IMR-90 (cell line): ENCODE data around the gene PLXDC2. TPM values are rescaled to one million over a fixed set of nuclear protein-coding genes. Genes with fewer than 3 reads are reported as not detected.

ENCODE experiments used
- ATAC-seq: fragments of 200-7000 bp; cut with Tn5 transposase; 2 replicates; pipeline ENCODE4 v1.9.1; 2020; ENCODE audit warnings: low read depth, mild to moderate bottlenecking, moderate library complexity
- BruUV-seq: library from RNA; stranded (reverse); fragments of 400-500 nt; replicated peaks from 2 replicates; lab custom pipeline; 2021; lab: Mats Ljungman, UMichigan
- CTCF ChIA-PET: fragments of 300-600 bp; formaldehyde crosslinking; extraction: SDS; loops from one replicate; lab custom pipeline; 2021; ENCODE audit warnings: antibody characterized with exemption; lab: Yijun Ruan, JAX
- POLR2A ChIA-PET: fragments of 300-600 bp; sonication (Branson Sonifier 250); formaldehyde crosslinking; loops from one replicate; lab custom pipeline; 2022; ENCODE audit warnings: antibody characterized with exemption; ENCODE audit not compliant: unreplicated experiment; lab: Charles Lee
- DNase-seq: peaks from one replicate; pipeline ENCODE4 v3.0.0; 2013
- H2AFZ ChIP-seq: replicated peaks from 2 replicates; pipeline ENCODE3; 2013; ENCODE audit warnings: low read length, mild to moderate bottlenecking; ENCODE audit not compliant: poor library complexity
- H2AK5ac ChIP-seq: 2 replicates; pipeline ENCODE4 v1.6.1; 2013; ENCODE audit warnings: low read depth, low read length, inconsistent platforms
- H2AK9ac ChIP-seq: replicated peaks from 2 replicates; pipeline ENCODE3; 2013; ENCODE audit warnings: mild to moderate bottlenecking, low read depth, low read length, moderate library complexity; ENCODE audit not compliant: poor library complexity
- H2BK120ac ChIP-seq: 2 replicates; pipeline ENCODE4 v1.6.1; 2013; ENCODE audit warnings: low read depth, low read length, inconsistent platforms
- H2BK15ac ChIP-seq: 3 replicates; pipeline ENCODE4 v1.6.1; 2013; ENCODE audit warnings: low read depth, low read length, inconsistent platforms
- H2BK20ac ChIP-seq: 2 replicates; pipeline ENCODE4 v1.6.1; 2013; ENCODE audit warnings: low read depth, mild to moderate bottlenecking, inconsistent platforms, low read length, moderate library complexity
- H2BK5ac ChIP-seq: 2 replicates; pipeline ENCODE4 v1.6.1; 2013; ENCODE audit warnings: mild to moderate bottlenecking, low read depth, low read length, inconsistent platforms; ENCODE audit not compliant: poor library complexity, severe bottlenecking
- H3K14ac ChIP-seq: replicated peaks from 2 replicates; pipeline ENCODE4 v1.6.1; 2013; ENCODE audit warnings: low read depth, low read length, inconsistent platforms
- H3K18ac ChIP-seq: 2 replicates; pipeline ENCODE4 v1.6.1; 2013; ENCODE audit warnings: low read depth, low read length, control low read depth
- H3K23ac ChIP-seq: 2 replicates; pipeline ENCODE4 v1.6.1; 2013; ENCODE audit warnings: low read depth, low read length, inconsistent platforms
- H3K27ac ChIP-seq: 2 replicates; pipeline ENCODE4 v1.5.1; 2013; ENCODE audit warnings: mild to moderate bottlenecking, control low read depth, low read length; ENCODE audit not compliant: insufficient read depth
- H3K27me3 ChIP-seq: 2 replicates; pipeline ENCODE4 v1.6.1; 2013; ENCODE audit warnings: low read length; ENCODE audit not compliant: control insufficient read depth, insufficient read depth
- H3K36me3 ChIP-seq: 2 replicates; pipeline ENCODE4 v1.6.1; 2013; ENCODE audit warnings: low read length, mixed read lengths; ENCODE audit not compliant: control insufficient read depth, insufficient read depth
- H3K4ac ChIP-seq: 2 replicates; pipeline ENCODE4 v1.6.1; 2013; ENCODE audit warnings: low read depth, low read length, inconsistent platforms
- H3K4me1 ChIP-seq: 2 replicates; pipeline ENCODE4 v1.6.1; 2013; ENCODE audit warnings: low read length, mixed read lengths; ENCODE audit not compliant: control insufficient read depth, insufficient read depth
- H3K4me2 ChIP-seq: 2 replicates; pipeline ENCODE4 v1.6.1; 2013; ENCODE audit warnings: low read depth, mild to moderate bottlenecking, control low read depth, low read length, moderate library complexity
- H3K4me3 ChIP-seq: 2 replicates; pipeline ENCODE4 v1.5.1; 2013; ENCODE audit warnings: low read depth, mild to moderate bottlenecking, control low read depth, low read length, moderate library complexity; ENCODE audit not compliant: insufficient read depth
- H3K56ac ChIP-seq: 2 replicates; pipeline ENCODE4 v1.6.1; 2013; ENCODE audit warnings: low read length, inconsistent platforms; ENCODE audit not compliant: insufficient read depth; ENCODE audit errors: extremely low read depth
- H3K79me1 ChIP-seq, 2 experiments: 2 replicates each; pipeline ENCODE4 v1.6.1; 2013; ENCODE audit warnings: low read length in 2 of 2, inconsistent platforms in 1 of 2, low read depth in 1 of 2
- H3K9ac ChIP-seq: 2 replicates; pipeline ENCODE4 v1.6.1; 2013; ENCODE audit warnings: low read depth, low read length, control low read depth
- H3K9me1 ChIP-seq: 2 replicates; pipeline ENCODE4 v1.6.1; 2013; ENCODE audit warnings: low read length, inconsistent platforms; ENCODE audit not compliant: insufficient read depth
- H3K9me3 ChIP-seq: 2 replicates; pipeline ENCODE4 v1.6.1; 2013; ENCODE audit warnings: low read length; ENCODE audit not compliant: control insufficient read depth, insufficient read depth
- H4K20me1 ChIP-seq: 2 replicates; pipeline ENCODE4 v1.6.1; 2013; ENCODE audit warnings: low read length, inconsistent platforms; ENCODE audit not compliant: insufficient read depth
- H4K5ac ChIP-seq: 2 replicates; pipeline ENCODE4 v1.6.1; 2013; ENCODE audit warnings: mild to moderate bottlenecking, low read depth, low read length, control low read depth
- H4K8ac ChIP-seq, 2 experiments: 2 replicates each; pipeline ENCODE4 v1.6.1; 2013; ENCODE audit warnings: low read depth in 2 of 2, low read length in 2 of 2, control low read depth in 1 of 2, inconsistent platforms in 1 of 2
- H4K91ac ChIP-seq: 2 replicates; pipeline ENCODE4 v1.6.1; 2013; ENCODE audit warnings: low read depth, low read length, inconsistent platforms; ENCODE audit not compliant: insufficient read depth
- CEBPB ChIP-seq: IDR thresholded peaks from 2 replicates; pipeline ENCODE4 v1.6.1; 2012; ENCODE audit warnings: low read depth, low read length, improper control_type of control experiment
- CHD1 ChIP-seq: IDR thresholded peaks from 2 replicates; pipeline ENCODE4 v1.6.1; 2012; ENCODE audit warnings: low read depth, low read length, improper control_type of control experiment
- FOS ChIP-seq: fragments of 150-350 bp; IDR thresholded peaks from 2 replicates; pipeline ENCODE4 v1.6.1; 2016; ENCODE audit warnings: low read depth, low read length
- MAFK ChIP-seq: IDR thresholded peaks from 2 replicates; pipeline ENCODE4 v1.6.1; 2012; ENCODE audit warnings: low read depth, low read length, improper control_type of control experiment
- MAZ ChIP-seq: IDR thresholded peaks from 2 replicates; pipeline ENCODE4 v1.6.1; 2012; ENCODE audit warnings: low read depth, mild to moderate bottlenecking, low read length, improper control_type of control experiment, moderate library complexity, borderline replicate concordance
- MXI1 ChIP-seq: IDR thresholded peaks from 2 replicates; pipeline ENCODE4 v1.6.1; 2012; ENCODE audit warnings: low read depth, mild to moderate bottlenecking, low read length, moderate library complexity, borderline replicate concordance
- NFE2L2 ChIP-seq: fragments of 150-350 bp; IDR thresholded peaks from 2 replicates; pipeline ENCODE4 v1.6.1; 2016; ENCODE audit warnings: low read depth, mild to moderate bottlenecking, low read length
- POLR2A ChIP-seq: IDR thresholded peaks from 2 replicates; pipeline ENCODE4 v1.6.1; 2012; ENCODE audit warnings: mild to moderate bottlenecking, low read depth, low read length
- RAD21 ChIP-seq: IDR thresholded peaks from 2 replicates; pipeline ENCODE4 v1.6.1; 2012; ENCODE audit warnings: low read length, improper control_type of control experiment
- RCOR1 ChIP-seq: IDR thresholded peaks from 2 replicates; pipeline ENCODE4 v1.6.1; 2012; ENCODE audit warnings: mild to moderate bottlenecking, low read length, improper control_type of control experiment; ENCODE audit not compliant: insufficient replicate concordance
- RFX5 ChIP-seq: IDR thresholded peaks from 2 replicates; pipeline ENCODE4 v1.8.0; 2012; ENCODE audit warnings: low read depth, mild to moderate bottlenecking, low read length, moderate library complexity
- SMC3 ChIP-seq: fragments of 150-350 bp; IDR thresholded peaks from 2 replicates; pipeline ENCODE4 v1.6.1; 2016; ENCODE audit warnings: low read depth, mild to moderate bottlenecking, antibody characterized with exemption, low read length, moderate library complexity
- WGBS, 2 experiments: methylation state at CpG; one replicate each; pipeline versions ENCODE4 v1.1.5 to v1.1.7; 2013; ENCODE audit warnings: missing lambda C conversion rate in 2 of 2; ENCODE audit not compliant: insufficient read length in 1 of 2; ENCODE audit errors: extremely low coverage in 2 of 2; 5-methylcytosine and 5-hydroxymethylcytosine counted together
- dilution Hi-C: fragments of 300-500 bp; cut with HindIII; formaldehyde crosslinking; loops from one replicate; pipeline ENCODE4 v1.14.3; 2018; ENCODE audit warnings: low sequenced_read_pairs; ENCODE audit not compliant: unreplicated experiment
- in situ Hi-C: fragments of 300-500 bp; cut with MboI; formaldehyde crosslinking; loops from 3 replicates; pipeline ENCODE4 v1.14.3; 2019; ENCODE audit warnings: low sequenced_read_pairs, inconsistent platforms, mixed read lengths
- intact Hi-C: fragments of 100-400 bp; cut with micrococcal nuclease; formaldehyde crosslinking; loops from 2 replicates; pipeline ENCODE4 v1.10.0; 2022
- polyA plus RNA-seq, 3 experiments: library from polyadenylated mRNA; depleted of rRNA; stranded (reverse); fragments of >200 nt; gene quantifications; 2 replicates each; pipeline ENCODE4 v1.2.3, GENCODE V29; 2012; ENCODE audit warnings: low replicate concordance in 1 of 3
- total RNA-seq: library from RNA; depleted of rRNA; stranded (reverse); fragments of >200 nt; gene quantifications from 2 replicates; pipeline ENCODE4 v1.2.3, GENCODE V29; 2012
- TF ChIP-seq, protein P1 (sequence below): conservative IDR thresholded peaks from 2 replicates; pipeline ENCODE4 v1.5.1; 2012; ENCODE audit warnings: mild to moderate bottlenecking, low read depth, low read length, improper control_type of control experiment

The PLXDC2 gene
- total and polyA plus RNA-seq, 2 of the 4 experiments (the other 2 are of a cell fraction), result 3.2 to 6.1 TPM

DNA sequence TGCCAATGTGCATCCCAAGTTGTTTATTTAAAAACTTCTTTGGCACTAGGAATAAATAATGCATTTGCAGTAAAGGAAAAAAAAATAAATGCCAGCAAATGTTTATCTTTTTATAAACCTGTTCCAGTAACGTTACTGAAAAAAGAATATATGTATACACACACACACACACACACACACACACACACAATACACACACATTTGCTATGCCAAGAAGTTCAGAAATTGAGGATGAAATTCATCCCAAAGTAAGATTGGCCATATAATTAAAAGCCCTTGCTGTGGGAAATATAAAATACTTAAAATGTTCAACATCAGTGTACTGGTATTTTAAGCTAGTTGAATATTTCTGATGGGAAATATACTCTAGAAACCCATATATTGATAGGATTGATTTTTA lies 2.6 kb downstream of the PLXDC2 start:
- Histone ChIP-seq H2BK15ac (no peak overlapping the region), H2AFZ (no peak overlapping the region), H3K27ac (no peak overlapping the region), H3K9ac (no peak overlapping the region), H2AK5ac (no peak overlapping the region), H3K79me1 (peaks cover 0 to 4% of the 10 kb centered on the region in 2 experiments; a peak in 1 of 4 replicates), H3K23ac (no peak overlapping the region), H3K4me3 (no peak overlapping the region), H3K9me3 (no peaks in the 10 kb centered on the region), H3K18ac (no peak overlapping the region), H4K20me1 (no peaks in the 10 kb centered on the region; the same call in 1 of the 2 replicates), H3K14ac (no peak overlapping the region), H4K91ac (no peak overlapping the region), H2BK5ac (no peak overlapping the region), H4K8ac (no peak overlapping the region), H3K9me1 (no peaks in the 10 kb centered on the region), H3K56ac (no peak overlapping the region), H3K27me3 (peaks cover 3% of the 10 kb centered on the region; the same call in 1 of the 2 replicates), H2AK9ac (no peak overlapping the region), H3K4me2 (no peak overlapping the region; the same call in 1 of the 2 replicates), H4K5ac (no peak overlapping the region), H3K4me1 (no peaks in the 10 kb centered on the region), H2BK20ac (no peak overlapping the region), H3K4ac (no peak overlapping the region), H2BK120ac (no peak overlapping the region), H3K36me3 (no peaks in the 10 kb centered on the region)
- in situ Hi-C loops (no loop called here), intact Hi-C loops (loop anchor here (1.0 to 10.0 kb wide), 9 partner anchors 104 to 1036 kb away; no protein-coding TSS in a partner anchor), dilution Hi-C loops (no loop called here)
- ChIA-PET POLR2A (no interaction called here), CTCF (interaction anchor here (0.6 to 1.0 kb wide), 7 partner anchors 9 to 1100 kb away, joined by 3 to 4 read pairs (median 3); no protein-coding TSS in a partner anchor)
- no CpG with 5 or more reads among the region's 1 CpG for WGBS, 2 experiments
- BruUV-seq, result no TSS peak
- no peak for TF ChIP-seq SMC3
- no peak for TF ChIP-seq POLR2A
- TF ChIP-seq RAD21, result no peak
- TF ChIP-seq MXI1, result no peak
- no peak for TF ChIP-seq FOS
- no peak for TF ChIP-seq MAZ
- no peak for TF ChIP-seq NFE2L2
- TF ChIP-seq RFX5, result no peak
- no peak for TF ChIP-seq CHD1
- TF ChIP-seq, protein P1, sequence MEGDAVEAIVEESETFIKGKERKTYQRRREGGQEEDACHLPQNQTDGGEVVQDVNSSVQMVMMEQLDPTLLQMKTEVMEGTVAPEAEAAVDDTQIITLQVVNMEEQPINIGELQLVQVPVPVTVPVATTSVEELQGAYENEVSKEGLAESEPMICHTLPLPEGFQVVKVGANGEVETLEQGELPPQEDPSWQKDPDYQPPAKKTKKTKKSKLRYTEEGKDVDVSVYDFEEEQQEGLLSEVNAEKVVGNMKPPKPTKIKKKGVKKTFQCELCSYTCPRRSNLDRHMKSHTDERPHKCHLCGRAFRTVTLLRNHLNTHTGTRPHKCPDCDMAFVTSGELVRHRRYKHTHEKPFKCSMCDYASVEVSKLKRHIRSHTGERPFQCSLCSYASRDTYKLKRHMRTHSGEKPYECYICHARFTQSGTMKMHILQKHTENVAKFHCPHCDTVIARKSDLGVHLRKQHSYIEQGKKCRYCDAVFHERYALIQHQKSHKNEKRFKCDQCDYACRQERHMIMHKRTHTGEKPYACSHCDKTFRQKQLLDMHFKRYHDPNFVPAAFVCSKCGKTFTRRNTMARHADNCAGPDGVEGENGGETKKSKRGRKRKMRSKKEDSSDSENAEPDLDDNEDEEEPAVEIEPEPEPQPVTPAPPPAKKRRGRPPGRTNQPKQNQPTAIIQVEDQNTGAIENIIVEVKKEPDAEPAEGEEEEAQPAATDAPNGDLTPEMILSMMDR, result no peak
- no peak for TF ChIP-seq MAFK
- no peak for TF ChIP-seq RCOR1
- no peak for TF ChIP-seq CEBPB
- ATAC-seq, result no peak
- no peak for DNase-seq
